K562 (cell line): ENCODE measurements around the gene PTPN14. TPM values are rescaled to one million over a fixed set of nuclear protein-coding genes. Genes with fewer than 3 reads are reported as not detected.

Experiments
- ATAC-seq: fragments of 200-7000 bp; cut with Tn5 transposase; 3 replicates; pipeline ENCODE4 v1.9.1; 2020; ENCODE audit warnings: moderate library complexity
- BruUV-seq: library from RNA; stranded (reverse); fragments of 400-500 nt; replicated peaks from 2 replicates; lab custom pipeline; 2021; lab: Mats Ljungman, UMichigan
- CTCF ChIA-PET: fragments of 300-600 bp; formaldehyde crosslinking; extraction: SDS; loops from one replicate; lab custom pipeline; 2021; ENCODE audit warnings: low intra/inter-chr PET ratio; lab: Yijun Ruan, JAX
- POLR2A ChIA-PET: fragments of 300-600, 350-650 bp; sonication (Branson Sonifier 250); formaldehyde crosslinking; extraction: SDS; loops from one replicate; lab custom pipeline; 2021; ENCODE audit warnings: antibody characterized with exemption, inconsistent platforms; lab: Yijun Ruan, JAX
- DNase-seq, 4 experiments: peaks; one replicate each; pipeline versions ENCODE4 v3.0.0 to v3.0.0-alpha.2; 2011 to 2018; ENCODE audit warnings: low spot score in 3 of 4, mixed read lengths in 3 of 4; ENCODE audit errors: extremely low read depth in 1 of 4
- FAIRE-seq: peaks from 2 replicates; lab custom pipeline; 2011; peaks lifted over from hg19 to GRCh38; lab: Jason Lieb, UNC
- H2AFZ ChIP-seq: 2 replicates; pipeline ENCODE4 v1.6.0; 2011; ENCODE audit warnings: low read depth, low read length, control low read depth, inconsistent platforms
- H3K27ac ChIP-seq: fragments of 200-600 bp; 3 replicates; pipeline ENCODE4 v1.8.0; 2011; ENCODE audit warnings: low read depth, mild to moderate bottlenecking, control low read depth, inconsistent platforms, low read length, moderate library complexity, mixed read lengths; ENCODE audit errors: extremely low read depth
- H3K27me3 ChIP-seq, 2 experiments: fragments of 300-600 bp in 1 of 2; 2 replicates in 1 of 2; 3 replicates in 1 of 2; pipeline versions ENCODE4 v1.6.0 to v1.8.0; 2011; ENCODE audit warnings: inconsistent platforms in 2 of 2, low read length in 2 of 2, mild to moderate bottlenecking in 1 of 2, mixed read lengths in 1 of 2, moderate library complexity in 1 of 2; ENCODE audit not compliant: control insufficient read depth in 2 of 2, insufficient read depth in 2 of 2
- H3K36me3 ChIP-seq: fragments of 300-600 bp; 3 replicates; pipeline ENCODE4 v1.8.0; 2011; ENCODE audit warnings: mild to moderate bottlenecking, low read length, inconsistent platforms; ENCODE audit not compliant: control insufficient read depth, insufficient read depth
- H3K4me1 ChIP-seq, 2 experiments: fragments of 200-600 bp in 1 of 2; replicated peaks in 1 of 2; 2 replicates in 1 of 2; 3 replicates in 1 of 2; pipeline versions ENCODE4 v1.5.1 to v1.8.0; 2011; ENCODE audit warnings: inconsistent platforms in 2 of 2, low read length in 2 of 2, mild to moderate bottlenecking in 1 of 2, mixed read lengths in 1 of 2, moderate library complexity in 1 of 2; ENCODE audit not compliant: control insufficient read depth in 2 of 2, insufficient read depth in 2 of 2
- H3K4me2 ChIP-seq: 2 replicates; pipeline ENCODE4 v1.6.1; 2011; ENCODE audit warnings: low read length, control low read depth, inconsistent platforms, mixed read lengths; ENCODE audit not compliant: insufficient read depth
- H3K4me3 ChIP-seq: fragments of 200-600 bp; sonication (generic), shearing (Covaris generic); 2 replicates; pipeline ENCODE4 v1.5.1; 2016; ENCODE audit warnings: control low read depth, inconsistent platforms
- H3K79me2 ChIP-seq: fragments of 200-600 bp; 3 replicates; pipeline ENCODE4 v1.8.0; 2011; ENCODE audit warnings: low read length, inconsistent platforms; ENCODE audit not compliant: control insufficient read depth, insufficient read depth
- H3K9ac ChIP-seq, 2 experiments: 2 replicates each; pipeline versions ENCODE4 v1.6.0 to v1.6.1; 2011; ENCODE audit warnings: low read depth in 2 of 2, low read length in 2 of 2, control low read depth in 1 of 2, inconsistent platforms in 1 of 2, mild to moderate bottlenecking in 1 of 2, mixed read lengths in 1 of 2; ENCODE audit not compliant: insufficient read depth in 1 of 2
- H3K9me1 ChIP-seq: one replicate; pipeline ENCODE4 v1.6.0; 2011; ENCODE audit warnings: inconsistent platforms, mild to moderate bottlenecking, low read length, moderate library complexity; ENCODE audit not compliant: control insufficient read depth, insufficient read depth
- H3K9me3 ChIP-seq: replicated peaks from 2 replicates; pipeline ENCODE4 v1.5.1; 2011; ENCODE audit warnings: low read depth, low read length, inconsistent platforms; ENCODE audit not compliant: control insufficient read depth, insufficient read depth
- H4K20me1 ChIP-seq: replicated peaks from 2 replicates; pipeline ENCODE4 v1.6.1; 2011; ENCODE audit warnings: low read length, inconsistent platforms, mixed read lengths; ENCODE audit not compliant: control insufficient read depth, insufficient read depth
- CCAR2 ChIP-seq: fragments of 200-400 bp; formaldehyde crosslinking; IDR thresholded peaks from 2 replicates; pipeline ENCODE4 v1.6.1; 2017; ENCODE audit warnings: mild to moderate bottlenecking, low read depth, low read length
- EHMT2 ChIP-seq: fragments of 450-650 bp; IDR thresholded peaks from 2 replicates; pipeline ENCODE4 v1.6.1; 2018; ENCODE audit warnings: antibody characterized with exemption
- ERF ChIP-seq: fragments of 450-650 bp; formaldehyde crosslinking; IDR thresholded peaks from 2 replicates; pipeline ENCODE4 v1.4.0; 2020; ENCODE audit warnings: mild to moderate bottlenecking, mixed read lengths
- FOS ChIP-seq: IDR thresholded peaks from 3 replicates; pipeline ENCODE4 v1.6.1; 2011; ENCODE audit not compliant: insufficient read length; ENCODE audit errors: extremely low read depth
- MTA3 ChIP-seq: fragments of 450-650 bp; formaldehyde crosslinking; IDR thresholded peaks from 2 replicates; pipeline ENCODE4 v1.6.1; 2017; ENCODE audit warnings: mild to moderate bottlenecking, borderline replicate concordance
- OTX1 ChIP-seq: fragments of 450-650 bp; formaldehyde crosslinking; IDR thresholded peaks from 2 replicates; pipeline ENCODE4 v1.4.0; 2022; ENCODE audit warnings: mild to moderate bottlenecking
- RAD21 ChIP-seq, 2 experiments: fragments of 250-450 bp in 1 of 2; fragments of 450-650 bp in 1 of 2; sonication (Bioruptor Pico) in 1 of 2; formaldehyde crosslinking in 1 of 2; IDR thresholded peaks in 1 of 2; conservative IDR thresholded peaks in 1 of 2; 2 replicates each; pipeline versions ENCODE4 v1.4.0 to v1.8.0; 2020 to 2022; ENCODE audit warnings: mild to moderate bottlenecking in 2 of 2, moderate library complexity in 1 of 2
- RHOXF2B ChIP-seq: fragments of 250-450 bp; sonication (Bioruptor Pico); conservative IDR thresholded peaks from 2 replicates; pipeline ENCODE4 v1.5.1; 2021
- STAT5A ChIP-seq: IDR thresholded peaks from 2 replicates; pipeline ENCODE4 v1.6.1; 2012; ENCODE audit warnings: low read length, inconsistent platforms, borderline replicate concordance
- ZNF707 ChIP-seq: fragments of 250-450 bp; sonication (Bioruptor Pico); conservative IDR thresholded peaks from 2 replicates; pipeline ENCODE4 v1.8.0; 2022; ENCODE audit warnings: inconsistent platforms, mild to moderate bottlenecking, moderate library complexity
- WGBS: fragments of 100-300 bp; shearing (Covaris generic); methylation state at CpG from one replicate; pipeline ENCODE4 v1.1.6; 2016; ENCODE audit warnings: low coverage, mixed read lengths; ENCODE audit not compliant: insufficient coverage; ENCODE audit errors: missing lambda C conversion rate; 5-methylcytosine and 5-hydroxymethylcytosine counted together
- in situ Hi-C: fragments of 300-500 bp; cut with MboI; formaldehyde crosslinking; loops from 4 replicates; pipeline ENCODE4 v1.15.0; 2018; ENCODE audit warnings: inconsistent platforms, mixed read lengths
- intact Hi-C: fragments of 100-400 bp; cut with micrococcal nuclease; formaldehyde crosslinking; loops from 2 replicates; pipeline ENCODE4 v1.14.2; 2022
- polyA plus RNA-seq, 8 experiments: library from polyadenylated mRNA; depleted of rRNA in 4 of 8; stranded (reverse) in 5 of 8; unstranded in 3 of 8; fragments of >200 nt; fragmentation: Nextera tagmentation in 2 of 8; fragmentation: Illumina TruSeq in 1 of 8; extraction: Ambion mirVana in 2 of 8; extraction: Trizol in 1 of 8; gene quantifications; 2 replicates each; pipeline versions ENCODE4 v1.2.1 to v1.2.3, GENCODE V29; 2011 to 2014; ENCODE audit warnings: inconsistent platforms in 1 of 8, missing spikeins in 1 of 8
- total RNA-seq, 7 experiments: library from RNA; depleted of rRNA in 6 of 7; stranded (reverse); fragments of >200 nt in 6 of 7; fragmentation: Illumina TruSeq in 2 of 7; extraction: Trizol in 2 of 7; gene quantifications; 2 replicates each; pipeline versions ENCODE4 v1.2.1 to v1.2.3, GENCODE V29; 2011 to 2021; ENCODE audit warnings: low replicate concordance in 1 of 7
- TF ChIP-seq, protein P1 (sequence below): fragments of 200-400 bp; formaldehyde crosslinking; IDR thresholded peaks from 2 replicates; pipeline ENCODE4 v1.6.1; 2017; ENCODE audit warnings: mild to moderate bottlenecking, low read depth, low read length, moderate library complexity
- TF ChIP-seq, protein P2 (sequence below): IDR thresholded peaks from 2 replicates; pipeline ENCODE4 v1.6.1; 2014; ENCODE audit warnings: antibody characterized with exemption
- TF ChIP-seq, protein P3 (sequence below): sonication (generic); formaldehyde crosslinking; IDR thresholded peaks from 2 replicates; pipeline ENCODE4 v1.4.0; 2020; ENCODE audit warnings: mild to moderate bottlenecking, missing genetic modification reagents

The PTPN14 gene
- total and polyA plus RNA-seq, 9 of the 15 experiments (the other 6 are each of a cell fraction or from before 2014, with no cell fraction given) = 0.01 to 0.29 (median 0.04) TPM; not detected in 6

DNA sequence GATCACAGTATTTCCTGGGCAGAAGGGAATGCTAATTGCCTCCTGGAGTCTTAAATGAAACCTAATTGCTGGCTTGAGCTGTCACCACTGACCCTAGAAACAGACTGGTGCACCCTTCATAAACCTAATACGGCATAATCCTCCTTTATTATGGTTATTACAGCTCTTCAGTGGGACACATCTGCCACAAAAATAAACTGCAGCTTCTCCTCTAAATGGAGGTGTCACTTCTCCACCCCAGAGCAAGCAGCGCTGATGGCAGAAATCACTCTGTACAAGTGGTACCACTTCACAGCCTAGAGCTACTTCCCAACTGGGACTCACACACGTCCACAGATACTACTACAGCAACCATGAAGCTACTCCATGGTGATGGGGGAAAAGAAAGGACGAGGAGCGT is 11.1 kb downstream of the PTPN14 start:
- Histone ChIP-seq H3K27ac (no peak overlapping the region), H2AFZ (no peak overlapping the region), H3K9me3 (no peaks in the 10 kb centered on the region), H3K4me3 (no peak overlapping the region), H3K79me2 (no peaks in the 10 kb centered on the region), H3K9ac (no peak overlapping the region), H3K4me2 (no peak overlapping the region), H3K36me3 (no peaks in the 10 kb centered on the region), H3K27me3 (peaks cover 0 to 6% of the 10 kb centered on the region in 2 experiments; a peak in 2 of 5 replicates), H3K4me1 (no peaks in the 10 kb centered on the region), H3K9me1 (no peaks in the 10 kb centered on the region), H4K20me1 (no peaks in the 10 kb centered on the region)
- in situ Hi-C loops (no loop called here), intact Hi-C loops (no loop called here)
- DNase-seq = no peak
- POLR2A ChIA-PET = no interaction called here
- no peak for FAIRE-seq
- no peak for ATAC-seq
- TF ChIP-seq, protein P1, sequence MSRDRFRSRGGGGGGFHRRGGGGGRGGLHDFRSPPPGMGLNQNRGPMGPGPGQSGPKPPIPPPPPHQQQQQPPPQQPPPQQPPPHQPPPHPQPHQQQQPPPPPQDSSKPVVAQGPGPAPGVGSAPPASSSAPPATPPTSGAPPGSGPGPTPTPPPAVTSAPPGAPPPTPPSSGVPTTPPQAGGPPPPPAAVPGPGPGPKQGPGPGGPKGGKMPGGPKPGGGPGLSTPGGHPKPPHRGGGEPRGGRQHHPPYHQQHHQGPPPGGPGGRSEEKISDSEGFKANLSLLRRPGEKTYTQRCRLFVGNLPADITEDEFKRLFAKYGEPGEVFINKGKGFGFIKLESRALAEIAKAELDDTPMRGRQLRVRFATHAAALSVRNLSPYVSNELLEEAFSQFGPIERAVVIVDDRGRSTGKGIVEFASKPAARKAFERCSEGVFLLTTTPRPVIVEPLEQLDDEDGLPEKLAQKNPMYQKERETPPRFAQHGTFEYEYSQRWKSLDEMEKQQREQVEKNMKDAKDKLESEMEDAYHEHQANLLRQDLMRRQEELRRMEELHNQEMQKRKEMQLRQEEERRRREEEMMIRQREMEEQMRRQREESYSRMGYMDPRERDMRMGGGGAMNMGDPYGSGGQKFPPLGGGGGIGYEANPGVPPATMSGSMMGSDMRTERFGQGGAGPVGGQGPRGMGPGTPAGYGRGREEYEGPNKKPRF = no peak
- TF ChIP-seq RAD21 (CRISPR knock-in tag; conservative IDR thresholded peaks at IDR 0.05 in 1 of 2, IDR thresholded peaks at IDR 0.05 in 1 of 2) (no peak), RHOXF2B (no peak), EHMT2 (no peak), FOS (no peak), MTA3 (no peak), STAT5A (no peak), ZNF707 (CRISPR knock-in tag) (no peak), ERF (CRISPR knock-in tag) (no peak), OTX1 (CRISPR knock-in tag) (no peak), CCAR2 (no peak)
- TF ChIP-seq, protein P2, sequence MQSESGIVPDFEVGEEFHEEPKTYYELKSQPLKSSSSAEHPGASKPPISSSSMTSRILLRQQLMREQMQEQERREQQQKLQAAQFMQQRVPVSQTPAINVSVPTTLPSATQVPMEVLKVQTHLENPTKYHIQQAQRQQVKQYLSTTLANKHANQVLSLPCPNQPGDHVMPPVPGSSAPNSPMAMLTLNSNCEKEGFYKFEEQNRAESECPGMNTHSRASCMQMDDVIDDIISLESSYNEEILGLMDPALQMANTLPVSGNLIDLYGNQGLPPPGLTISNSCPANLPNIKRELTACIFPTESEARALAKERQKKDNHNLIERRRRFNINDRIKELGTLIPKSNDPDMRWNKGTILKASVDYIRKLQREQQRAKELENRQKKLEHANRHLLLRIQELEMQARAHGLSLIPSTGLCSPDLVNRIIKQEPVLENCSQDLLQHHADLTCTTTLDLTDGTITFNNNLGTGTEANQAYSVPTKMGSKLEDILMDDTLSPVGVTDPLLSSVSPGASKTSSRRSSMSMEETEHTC = no peak
- TF ChIP-seq, protein P3, sequence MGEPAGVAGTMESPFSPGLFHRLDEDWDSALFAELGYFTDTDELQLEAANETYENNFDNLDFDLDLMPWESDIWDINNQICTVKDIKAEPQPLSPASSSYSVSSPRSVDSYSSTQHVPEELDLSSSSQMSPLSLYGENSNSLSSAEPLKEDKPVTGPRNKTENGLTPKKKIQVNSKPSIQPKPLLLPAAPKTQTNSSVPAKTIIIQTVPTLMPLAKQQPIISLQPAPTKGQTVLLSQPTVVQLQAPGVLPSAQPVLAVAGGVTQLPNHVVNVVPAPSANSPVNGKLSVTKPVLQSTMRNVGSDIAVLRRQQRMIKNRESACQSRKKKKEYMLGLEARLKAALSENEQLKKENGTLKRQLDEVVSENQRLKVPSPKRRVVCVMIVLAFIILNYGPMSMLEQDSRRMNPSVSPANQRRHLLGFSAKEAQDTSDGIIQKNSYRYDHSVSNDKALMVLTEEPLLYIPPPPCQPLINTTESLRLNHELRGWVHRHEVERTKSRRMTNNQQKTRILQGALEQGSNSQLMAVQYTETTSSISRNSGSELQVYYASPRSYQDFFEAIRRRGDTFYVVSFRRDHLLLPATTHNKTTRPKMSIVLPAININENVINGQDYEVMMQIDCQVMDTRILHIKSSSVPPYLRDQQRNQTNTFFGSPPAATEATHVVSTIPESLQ (CRISPR knock-in tag) = no peak
- WGBS = 1% methylated on average over 5 of the region's 5 CpGs
- CTCF ChIA-PET = no interaction called here
- no TSS peak for BruUV-seq
